ENCODE measurements around the gene SLC39A8. TPM values are rescaled to one million over a fixed set of nuclear protein-coding genes. Genes with fewer than 3 reads are reported as not detected.

The SLC39A8 gene
- total and polyA plus RNA-seq, 4 donors = 14.6 to 50.5 (median 22.6) TPM

DNA sequence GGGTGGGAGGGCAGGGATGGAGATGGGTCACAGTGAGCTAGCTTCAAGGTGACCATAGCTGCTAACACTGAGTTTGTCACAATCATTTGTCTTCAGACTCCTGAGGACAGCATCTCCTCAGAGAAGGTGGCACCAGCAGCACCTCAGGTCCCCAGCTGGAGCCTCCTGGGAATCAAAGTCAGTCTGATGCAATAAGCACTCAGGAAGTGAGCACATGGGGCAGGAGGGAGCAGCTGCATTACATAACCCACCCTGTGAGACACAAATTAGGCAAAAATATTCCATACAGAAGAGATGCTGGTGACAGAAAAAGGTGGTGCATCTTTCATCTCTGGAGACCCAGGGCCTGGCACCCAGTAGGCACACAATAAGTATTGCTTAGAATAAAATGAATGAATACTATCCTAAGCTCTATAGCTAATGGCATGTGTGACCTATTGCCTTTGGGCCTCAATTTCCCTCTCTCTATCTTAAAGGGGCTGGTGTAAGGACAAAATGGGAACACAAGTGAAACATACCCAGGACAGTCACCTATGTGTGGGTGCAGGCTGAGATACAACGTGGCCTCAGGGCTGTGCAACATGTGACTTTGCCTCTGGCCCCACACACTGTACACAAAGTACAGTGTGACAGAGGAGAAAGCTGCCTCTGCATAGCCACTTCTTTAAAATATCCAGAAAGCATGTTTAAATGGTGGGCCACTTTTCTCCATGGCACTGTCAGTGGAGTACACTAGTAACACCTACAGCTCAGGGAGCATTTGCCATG is 37.1 kb downstream of the SLC39A8 start (continued):
- TF ChIP-seq, protein P1, sequence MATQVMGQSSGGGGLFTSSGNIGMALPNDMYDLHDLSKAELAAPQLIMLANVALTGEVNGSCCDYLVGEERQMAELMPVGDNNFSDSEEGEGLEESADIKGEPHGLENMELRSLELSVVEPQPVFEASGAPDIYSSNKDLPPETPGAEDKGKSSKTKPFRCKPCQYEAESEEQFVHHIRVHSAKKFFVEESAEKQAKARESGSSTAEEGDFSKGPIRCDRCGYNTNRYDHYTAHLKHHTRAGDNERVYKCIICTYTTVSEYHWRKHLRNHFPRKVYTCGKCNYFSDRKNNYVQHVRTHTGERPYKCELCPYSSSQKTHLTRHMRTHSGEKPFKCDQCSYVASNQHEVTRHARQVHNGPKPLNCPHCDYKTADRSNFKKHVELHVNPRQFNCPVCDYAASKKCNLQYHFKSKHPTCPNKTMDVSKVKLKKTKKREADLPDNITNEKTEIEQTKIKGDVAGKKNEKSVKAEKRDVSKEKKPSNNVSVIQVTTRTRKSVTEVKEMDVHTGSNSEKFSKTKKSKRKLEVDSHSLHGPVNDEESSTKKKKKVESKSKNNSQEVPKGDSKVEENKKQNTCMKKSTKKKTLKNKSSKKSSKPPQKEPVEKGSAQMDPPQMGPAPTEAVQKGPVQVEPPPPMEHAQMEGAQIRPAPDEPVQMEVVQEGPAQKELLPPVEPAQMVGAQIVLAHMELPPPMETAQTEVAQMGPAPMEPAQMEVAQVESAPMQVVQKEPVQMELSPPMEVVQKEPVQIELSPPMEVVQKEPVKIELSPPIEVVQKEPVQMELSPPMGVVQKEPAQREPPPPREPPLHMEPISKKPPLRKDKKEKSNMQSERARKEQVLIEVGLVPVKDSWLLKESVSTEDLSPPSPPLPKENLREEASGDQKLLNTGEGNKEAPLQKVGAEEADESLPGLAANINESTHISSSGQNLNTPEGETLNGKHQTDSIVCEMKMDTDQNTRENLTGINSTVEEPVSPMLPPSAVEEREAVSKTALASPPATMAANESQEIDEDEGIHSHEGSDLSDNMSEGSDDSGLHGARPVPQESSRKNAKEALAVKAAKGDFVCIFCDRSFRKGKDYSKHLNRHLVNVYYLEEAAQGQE (IDR thresholded peaks at IDR 0.05) = no peak
- TF ChIP-seq, protein P2, sequence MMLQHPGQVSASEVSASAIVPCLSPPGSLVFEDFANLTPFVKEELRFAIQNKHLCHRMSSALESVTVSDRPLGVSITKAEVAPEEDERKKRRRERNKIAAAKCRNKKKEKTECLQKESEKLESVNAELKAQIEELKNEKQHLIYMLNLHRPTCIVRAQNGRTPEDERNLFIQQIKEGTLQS (IDR thresholded peaks at IDR 0.05) = no peak
- TF ChIP-seq, protein P3, sequence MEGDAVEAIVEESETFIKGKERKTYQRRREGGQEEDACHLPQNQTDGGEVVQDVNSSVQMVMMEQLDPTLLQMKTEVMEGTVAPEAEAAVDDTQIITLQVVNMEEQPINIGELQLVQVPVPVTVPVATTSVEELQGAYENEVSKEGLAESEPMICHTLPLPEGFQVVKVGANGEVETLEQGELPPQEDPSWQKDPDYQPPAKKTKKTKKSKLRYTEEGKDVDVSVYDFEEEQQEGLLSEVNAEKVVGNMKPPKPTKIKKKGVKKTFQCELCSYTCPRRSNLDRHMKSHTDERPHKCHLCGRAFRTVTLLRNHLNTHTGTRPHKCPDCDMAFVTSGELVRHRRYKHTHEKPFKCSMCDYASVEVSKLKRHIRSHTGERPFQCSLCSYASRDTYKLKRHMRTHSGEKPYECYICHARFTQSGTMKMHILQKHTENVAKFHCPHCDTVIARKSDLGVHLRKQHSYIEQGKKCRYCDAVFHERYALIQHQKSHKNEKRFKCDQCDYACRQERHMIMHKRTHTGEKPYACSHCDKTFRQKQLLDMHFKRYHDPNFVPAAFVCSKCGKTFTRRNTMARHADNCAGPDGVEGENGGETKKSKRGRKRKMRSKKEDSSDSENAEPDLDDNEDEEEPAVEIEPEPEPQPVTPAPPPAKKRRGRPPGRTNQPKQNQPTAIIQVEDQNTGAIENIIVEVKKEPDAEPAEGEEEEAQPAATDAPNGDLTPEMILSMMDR (IDR thresholded peaks at IDR 0.05; ENCODE audit: low read depth, low read length, missing input control) = no peak

DNA sequence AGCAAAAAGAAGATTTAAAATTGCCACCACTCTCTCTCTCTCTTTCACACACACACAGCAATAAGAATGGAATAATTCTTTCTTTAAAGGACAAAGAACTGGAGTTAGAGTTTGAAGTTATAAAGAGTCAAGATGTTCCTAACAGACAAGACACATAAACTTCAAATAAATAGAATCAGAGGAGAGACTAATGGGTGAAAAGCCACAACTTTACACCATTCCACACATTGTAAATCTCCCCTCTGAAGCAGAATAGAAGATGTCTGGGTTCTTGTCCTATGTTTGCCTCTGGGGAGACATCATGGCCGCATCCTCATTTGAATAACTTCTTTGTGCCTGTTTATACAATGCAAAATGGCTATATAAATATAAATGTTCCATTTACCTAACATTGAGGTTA is 39.6 kb downstream of the SLC39A8 start:
- peaks cover 0 to 3% (median 0%) of the 10 kb centered on the region in 4 donors for H3K4me1 ChIP-seq (ENCODE audit: control insufficient read depth in 4 of 4, insufficient read depth in 4 of 4, low read length in 3 of 4)
- DNase-seq (ENCODE audit: low spot score) = no peak
- H3K9me3 ChIP-seq (ENCODE audit: control insufficient read depth in 4 of 4, low read length in 3 of 4) = no peaks in the 10 kb centered on the region
- no peak overlapping the region for H3K4me3 ChIP-seq (ENCODE audit: low read depth in 1 of 3, low read length in 3 of 3)
- H3K27me3 ChIP-seq (ENCODE audit: control insufficient read depth in 4 of 4, insufficient read depth in 4 of 4, low read length in 3 of 4) = no peaks in the 10 kb centered on the region
- no peak overlapping the region for H3K27ac ChIP-seq (ENCODE audit: low read depth in 1 of 2, low read length in 2 of 2)
- peaks cover 0 to 3% (median 0%) of the 10 kb centered on the region in 4 donors for H3K36me3 ChIP-seq (ENCODE audit: control insufficient read depth in 4 of 4, insufficient read depth in 3 of 4, low read depth in 1 of 4, low read length in 3 of 4)
- 96% methylated on average over 1 of the region's 1 CpG for WGBS
- TF ChIP-seq RAD21 (IDR thresholded peaks at IDR 0.05) (no peak), HNF4A (conservative IDR thresholded peaks at IDR 0.05) (no peak), EGR1 (IDR thresholded peaks at IDR 0.05; ENCODE audit: low read depth in 2 of 2) (no peak), YY1 (IDR thresholded peaks at IDR 0.05) (no peak), FOXA1 (IDR thresholded peaks at IDR 0.05) (no peak), GABPA (IDR thresholded peaks at IDR 0.05 in 1 of 2, conservative IDR thresholded peaks at IDR 0.05 in 1 of 2) (no peak), FOXA2 (IDR thresholded peaks at IDR 0.05) (no peak), HNF4G (IDR thresholded peaks at IDR 0.05) (no peak)
- TF ChIP-seq, protein P4, sequence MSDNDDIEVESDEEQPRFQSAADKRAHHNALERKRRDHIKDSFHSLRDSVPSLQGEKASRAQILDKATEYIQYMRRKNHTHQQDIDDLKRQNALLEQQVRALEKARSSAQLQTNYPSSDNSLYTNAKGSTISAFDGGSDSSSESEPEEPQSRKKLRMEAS (IDR thresholded peaks at IDR 0.05) = no peak
- TF ChIP-seq, protein P1 (IDR thresholded peaks at IDR 0.05) = no peak
- TF ChIP-seq, protein P3 (IDR thresholded peaks at IDR 0.05; ENCODE audit: low read depth, low read length, missing input control) = no peak
- H3K9ac ChIP-seq (ENCODE audit: low read depth in 1 of 2, low read length in 2 of 2) = no peak overlapping the region
